Fibroblast of gingiva (primary cell): ENCODE results near the gene SHROOM3.
"Not testable (repeated sequence)": the region's sequence is repeated elsewhere in the genome, so short reads cannot be mapped to it uniquely, and the experiment has no call there.

Experiments
- DNase-seq: peaks from one replicate; pipeline ENCODE4 v3.0.0-alpha.2; 2011; ENCODE audit warnings: low read depth

The SHROOM3 gene

DNA sequence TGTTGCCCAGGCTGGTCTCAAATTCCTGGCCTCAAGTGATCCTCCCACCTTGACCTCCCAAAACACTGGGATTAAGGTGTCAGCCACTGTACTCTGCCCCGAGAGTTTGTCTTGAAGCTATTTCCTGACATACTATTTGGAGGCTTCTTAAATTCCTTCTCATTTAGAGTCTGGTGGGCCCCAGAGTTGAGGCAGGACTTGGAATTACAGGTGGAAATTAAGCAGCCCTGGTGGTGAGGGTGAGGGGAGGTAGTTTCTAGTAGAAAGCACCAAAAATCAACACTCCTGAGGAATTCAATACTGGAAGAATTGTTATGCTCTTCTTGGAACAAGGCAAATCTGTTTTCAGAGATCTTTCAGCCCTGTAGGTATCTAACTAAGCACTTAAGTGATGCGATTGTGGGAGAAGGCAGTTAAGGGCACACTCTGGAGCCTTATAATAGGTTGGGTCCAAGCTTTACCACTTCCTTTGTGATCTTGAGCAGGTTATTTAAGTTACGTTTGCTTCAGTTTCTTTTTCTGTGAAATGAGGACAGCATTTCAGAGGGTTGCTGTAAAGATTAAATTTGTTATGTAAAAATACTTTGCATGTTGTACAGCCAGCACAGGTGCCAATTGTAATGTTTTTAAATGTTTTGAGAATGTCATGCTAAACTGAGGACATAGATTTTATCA, 262.2 kb downstream of the SHROOM3 start:
- no peak for DNase-seq

DNA sequence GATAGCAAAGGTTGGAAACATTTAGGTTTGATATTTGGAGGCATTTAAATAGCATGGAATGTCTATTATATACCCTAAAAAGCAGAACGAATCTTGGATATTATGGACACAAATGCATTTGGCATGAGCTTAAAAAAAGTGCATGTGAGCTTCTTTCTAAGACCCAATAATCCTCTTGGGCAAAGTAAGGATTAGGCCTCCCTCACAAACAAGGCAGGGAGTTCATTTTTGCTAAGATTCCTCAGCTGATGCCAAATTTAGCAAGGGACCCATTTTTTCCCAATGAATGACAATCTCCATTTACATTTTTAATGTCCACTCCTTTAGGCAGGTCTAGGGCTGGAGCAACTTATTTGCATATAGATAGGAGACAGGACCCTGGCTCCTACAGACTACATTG, 263.1 kb downstream of the SHROOM3 start:
- DNase-seq: no peak

DNA sequence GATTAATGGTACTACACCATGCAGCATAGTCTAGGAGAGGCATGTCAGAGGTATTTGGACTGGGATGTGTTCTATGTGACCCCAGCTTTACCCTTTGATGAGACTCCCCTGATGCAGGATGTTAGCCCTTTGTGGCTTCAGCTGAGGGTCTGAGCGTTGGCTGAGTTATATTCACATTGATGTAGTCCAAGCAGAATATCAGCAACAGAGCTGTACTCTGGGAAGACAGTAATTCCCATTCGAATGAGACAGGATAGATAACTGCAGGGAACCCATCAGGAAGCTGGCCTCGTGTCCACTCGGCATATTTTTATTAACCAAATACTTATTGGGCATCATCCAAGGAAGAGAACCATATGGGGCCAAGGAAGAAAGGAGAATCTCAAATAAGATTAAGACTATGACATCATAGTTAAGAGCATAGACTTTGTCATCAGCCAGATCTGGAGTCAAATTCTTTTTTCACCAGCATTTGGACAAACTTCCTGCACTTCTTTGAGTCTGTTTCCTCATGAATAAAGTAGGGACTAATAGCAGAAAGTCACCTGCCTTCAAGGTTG, 264.8 kb downstream of the SHROOM3 start:
- no peak for DNase-seq

DNA sequence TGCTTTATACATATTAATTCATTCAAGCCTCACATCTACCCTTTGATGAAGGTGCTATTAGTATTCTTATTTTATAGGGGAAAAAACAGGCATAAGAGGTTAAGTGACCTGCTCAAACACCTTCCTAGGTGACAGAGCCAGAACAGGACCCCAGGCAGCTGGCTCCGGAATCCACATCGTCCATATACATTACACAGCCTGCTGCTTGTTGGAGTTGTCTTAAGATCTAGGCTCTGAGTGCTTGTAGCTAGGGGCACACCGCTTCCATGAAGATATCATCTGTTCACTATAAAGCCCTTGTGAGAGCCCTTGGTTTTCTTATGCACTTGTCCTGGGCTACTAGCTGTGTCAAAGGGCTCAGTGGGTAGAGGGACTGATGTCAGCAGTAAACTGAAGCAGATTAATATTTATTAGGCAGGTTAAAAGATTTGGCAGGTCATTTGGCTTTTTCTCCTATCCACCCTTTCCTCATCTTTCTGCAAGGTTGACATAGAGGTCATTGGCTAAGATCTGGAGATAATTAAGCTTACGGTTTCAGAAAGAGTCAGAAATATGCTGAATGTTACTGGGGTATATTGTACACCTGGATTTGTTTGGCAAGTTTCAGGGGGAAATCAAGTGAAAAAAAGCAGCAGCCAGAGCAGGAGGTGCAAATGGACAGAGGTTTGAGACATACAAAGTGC, 267.6 kb downstream of the SHROOM3 start:
- no peak for DNase-seq

DNA sequence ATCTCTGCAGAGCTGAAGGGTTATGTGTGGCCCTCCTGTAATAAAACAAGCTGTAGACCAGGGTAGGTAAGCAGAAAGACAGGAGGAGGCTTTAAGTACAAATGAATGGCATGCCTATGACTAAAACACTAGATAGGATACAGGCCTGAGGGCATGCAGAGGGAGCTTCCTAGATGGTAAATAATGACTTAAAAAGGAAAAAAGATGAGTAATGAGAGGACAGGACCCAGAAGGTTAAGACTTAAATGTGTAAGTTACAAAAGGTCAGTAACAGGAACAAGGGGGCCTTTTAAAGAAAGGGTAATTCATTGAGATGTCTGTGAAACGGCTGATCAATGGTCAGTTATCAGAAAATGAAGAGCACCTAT, 268.1 kb downstream of the SHROOM3 start:
- no peak for DNase-seq

DNA sequence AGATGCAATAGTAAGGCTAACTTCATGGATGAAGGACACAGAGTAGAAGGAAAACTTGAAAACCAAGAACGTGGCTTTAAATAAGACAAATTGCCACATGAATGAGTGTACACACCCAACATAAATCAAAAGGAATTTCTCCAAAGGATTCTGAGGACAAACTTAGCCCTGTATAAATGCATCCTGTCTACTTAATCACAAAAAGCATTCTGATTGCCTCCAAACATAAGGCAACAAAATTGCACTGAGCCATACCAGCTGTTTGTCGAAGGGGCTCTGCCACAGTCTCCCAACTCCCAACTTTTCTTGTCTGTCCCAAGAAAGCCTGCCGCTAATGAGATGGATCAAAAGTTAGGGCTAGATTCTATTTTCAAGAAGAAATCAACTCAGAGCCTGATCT, 268.6 kb downstream of the SHROOM3 start:
- DNase-seq: no peak

DNA sequence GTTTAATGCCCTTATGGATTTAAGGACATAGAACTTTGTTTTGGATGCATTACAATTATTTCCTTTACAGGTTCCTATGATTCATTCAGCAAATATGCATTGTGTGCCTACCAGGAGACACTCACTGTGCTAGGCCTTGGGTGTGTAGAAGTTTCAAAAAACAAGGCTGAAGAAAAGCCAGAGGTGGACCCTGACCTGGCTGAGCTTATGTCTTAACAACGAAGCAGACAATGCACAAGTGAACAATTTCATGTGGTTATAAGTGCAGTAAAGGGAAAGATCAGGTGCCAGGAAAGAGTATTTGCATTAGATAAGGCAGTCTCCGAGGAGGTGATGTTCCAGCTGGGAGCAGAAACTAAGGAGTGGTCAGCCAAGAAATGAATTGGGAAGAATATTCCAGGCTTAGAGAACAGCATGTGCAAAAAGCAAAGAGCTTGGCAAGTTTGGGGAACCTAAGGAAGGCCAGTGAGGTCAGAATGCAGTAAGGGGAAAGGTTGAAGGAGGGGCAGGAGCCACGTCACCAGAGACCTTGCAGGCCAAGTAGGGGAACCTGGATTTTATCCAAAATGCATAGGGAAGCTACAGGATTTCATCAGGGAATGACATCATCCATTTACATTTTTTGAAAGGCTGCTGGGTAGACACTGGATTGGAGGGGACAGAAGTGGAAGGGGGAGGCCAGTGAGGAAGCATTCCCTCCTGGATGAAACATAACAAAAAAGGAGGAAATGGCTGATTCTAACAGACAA, 269.3 kb downstream of the SHROOM3 start:
- peak; percentile 38 for DNase-seq

DNA sequence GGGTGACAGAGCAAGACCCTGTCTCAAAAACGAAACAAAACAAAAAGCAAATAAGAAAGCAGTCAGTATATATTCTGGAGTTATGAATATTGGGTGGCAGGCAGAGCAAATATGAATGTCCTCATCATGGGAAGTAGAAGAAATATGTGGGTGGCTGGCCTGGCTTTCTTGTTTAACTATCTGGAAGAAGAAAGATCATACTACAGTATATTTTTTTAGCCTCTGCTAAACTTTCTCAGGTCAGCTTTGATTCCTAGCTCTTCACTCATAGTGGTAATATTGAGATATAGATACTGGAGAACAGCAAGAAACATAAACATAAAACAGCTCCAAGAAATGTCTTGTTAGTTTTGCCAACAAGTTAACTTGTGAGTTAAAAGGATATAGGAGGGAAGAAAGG, 270.4 kb downstream of the SHROOM3 start:
- no peak for DNase-seq

DNA sequence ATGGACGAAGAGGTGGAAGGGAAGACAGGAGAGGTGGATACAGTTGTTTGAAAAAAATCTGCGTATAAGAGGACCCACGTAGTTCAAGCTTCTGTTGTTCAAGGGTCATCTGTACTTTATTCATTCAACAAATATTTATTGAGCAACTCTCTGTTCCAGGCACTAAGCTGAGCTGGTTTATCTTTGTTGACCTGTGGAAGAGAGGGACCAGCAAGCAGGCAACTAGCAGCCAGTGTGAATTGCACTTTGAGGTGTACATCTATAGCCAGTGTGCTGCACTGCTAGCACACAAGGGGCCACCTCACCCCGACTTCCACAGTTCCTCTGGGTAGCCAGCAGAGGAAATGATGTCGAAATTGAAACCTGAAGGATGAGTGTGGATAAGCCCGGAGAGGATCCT, 271.6 kb downstream of the SHROOM3 start:
- DNase-seq: no peak

DNA sequence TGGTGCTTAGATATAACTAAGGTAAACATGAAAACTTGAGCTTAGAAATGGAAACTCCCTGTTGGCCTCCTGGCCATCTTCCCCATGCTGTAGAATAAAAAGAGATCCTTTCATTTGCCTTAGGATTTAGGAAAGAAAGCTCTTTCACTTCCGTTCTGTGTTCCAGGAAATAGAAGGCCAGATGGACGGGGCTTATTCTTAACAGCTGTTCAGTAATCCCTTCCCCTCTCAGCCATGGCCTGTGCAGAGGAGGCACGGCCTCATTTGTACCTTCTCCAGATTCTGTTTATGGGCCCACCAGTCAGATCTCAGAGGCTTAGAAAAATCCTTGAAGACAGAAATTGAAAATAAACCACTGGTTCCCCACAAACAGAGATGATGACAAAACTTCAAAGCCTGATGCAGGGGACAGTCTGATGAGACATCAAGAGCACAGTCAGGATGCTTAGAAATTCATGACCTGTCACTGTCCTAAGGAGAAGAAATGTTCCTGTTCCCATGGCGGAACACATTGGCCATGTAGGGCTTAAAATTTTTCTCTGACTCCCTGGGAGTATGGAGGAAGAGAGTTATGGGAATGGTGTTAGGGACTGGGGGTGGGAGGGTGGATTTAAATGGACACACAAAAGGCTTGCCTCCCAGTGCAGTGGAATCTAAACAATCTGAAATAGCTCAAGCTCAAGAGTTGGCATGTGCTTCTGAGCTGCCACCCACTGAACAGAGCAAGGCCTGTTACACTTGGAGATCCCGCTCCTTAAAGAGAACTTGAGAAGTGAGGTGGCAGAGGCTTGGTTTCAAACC, 274.1 kb downstream of the SHROOM3 start:
- DNase-seq: peak; percentile 46

DNA sequence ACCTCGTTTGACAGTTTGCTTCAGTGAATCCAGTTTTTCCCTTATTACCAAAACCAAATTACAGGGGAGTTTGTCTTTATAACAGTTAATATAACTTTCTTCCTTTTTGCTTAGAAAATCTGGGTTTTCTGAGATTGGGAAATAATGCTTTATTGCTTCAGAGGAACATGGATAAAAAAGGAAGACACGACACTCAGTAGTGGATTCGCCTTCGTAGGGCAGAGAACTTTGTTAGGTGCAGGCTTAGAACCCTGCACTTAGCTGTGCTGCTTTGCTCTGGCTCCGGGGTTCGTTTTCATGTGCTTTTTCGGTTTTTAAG, 274.7 kb downstream of the SHROOM3 start:
- no peak for DNase-seq

DNA sequence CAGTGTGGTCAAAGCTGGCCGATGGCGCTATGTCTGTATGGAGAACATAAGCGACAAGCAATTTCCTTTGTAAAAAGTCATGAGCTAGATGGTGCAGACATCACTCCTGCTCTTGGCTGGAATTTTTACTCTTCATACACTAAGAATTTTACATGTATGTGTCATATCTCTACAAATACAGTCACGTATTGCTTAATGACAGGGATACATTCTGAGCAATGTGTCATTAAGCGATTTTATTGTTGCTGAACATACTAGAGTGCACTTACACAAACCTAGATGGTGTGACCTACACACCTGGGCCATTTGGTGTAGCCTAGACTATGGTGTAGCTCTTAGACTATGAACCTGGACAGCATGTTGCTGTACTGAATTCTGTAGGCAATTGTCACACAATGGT, 277.5 kb downstream of the SHROOM3 start:
- no peak for DNase-seq

DNA sequence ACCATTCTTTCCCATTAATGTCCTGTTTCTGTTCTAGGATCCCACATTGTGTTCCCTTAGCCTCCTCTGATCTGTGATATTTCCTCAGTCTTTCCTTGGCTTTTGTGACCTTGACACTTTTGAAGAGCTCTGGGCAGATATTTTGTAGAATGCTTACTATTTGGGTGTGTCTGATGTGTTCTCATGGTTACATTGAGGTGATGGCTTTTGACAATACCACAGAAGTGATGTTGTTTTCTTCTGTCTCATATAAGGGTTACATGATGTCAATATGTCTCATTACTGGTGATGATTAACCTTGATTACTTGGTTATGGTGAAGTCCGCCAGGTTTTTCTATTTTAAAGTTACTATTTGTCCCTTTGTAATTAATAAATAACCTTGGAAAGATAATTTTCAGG, 279.2 kb downstream of the SHROOM3 start:
- DNase-seq: no peak

DNA sequence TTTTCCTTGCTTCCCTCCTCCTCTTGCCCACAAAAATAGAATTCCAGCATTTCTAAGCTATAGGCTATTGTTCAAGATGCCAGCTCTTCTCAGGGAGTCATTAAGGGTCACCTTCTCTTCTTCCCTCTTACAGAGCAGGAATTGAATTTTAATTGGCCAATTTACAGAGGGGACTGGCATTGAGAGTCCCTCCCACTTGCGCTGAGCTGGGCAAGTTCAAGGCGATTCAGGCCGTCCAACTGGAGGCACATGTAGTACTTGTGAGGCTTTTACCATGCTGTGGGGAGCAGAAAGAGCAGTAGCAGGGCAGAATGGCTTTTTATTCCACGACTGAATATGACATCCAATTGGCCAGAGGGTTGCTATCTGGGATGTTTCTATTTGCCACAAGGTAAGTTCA, 281.0 kb downstream of the SHROOM3 start:
- DNase-seq: no peak

DNA sequence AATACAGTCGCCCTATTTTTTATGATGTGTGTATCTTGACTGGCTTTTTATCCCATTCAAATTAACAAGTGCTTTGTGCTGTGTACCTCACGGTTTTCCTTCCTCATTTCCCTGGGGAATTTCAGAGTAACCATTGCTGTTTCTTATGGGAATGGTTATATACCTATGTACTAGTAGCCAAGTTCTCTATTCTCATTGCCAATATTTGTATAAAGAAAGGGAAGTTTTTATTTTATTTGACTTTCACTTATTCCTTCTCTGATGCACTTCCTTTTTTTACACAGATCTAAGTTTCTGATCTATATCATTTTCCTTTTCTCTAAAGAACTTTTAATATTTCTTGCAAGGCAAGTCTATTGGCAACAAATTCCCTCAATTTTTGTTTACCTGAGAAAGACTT, 281.6 kb downstream of the SHROOM3 start:
- no peak for DNase-seq

DNA sequence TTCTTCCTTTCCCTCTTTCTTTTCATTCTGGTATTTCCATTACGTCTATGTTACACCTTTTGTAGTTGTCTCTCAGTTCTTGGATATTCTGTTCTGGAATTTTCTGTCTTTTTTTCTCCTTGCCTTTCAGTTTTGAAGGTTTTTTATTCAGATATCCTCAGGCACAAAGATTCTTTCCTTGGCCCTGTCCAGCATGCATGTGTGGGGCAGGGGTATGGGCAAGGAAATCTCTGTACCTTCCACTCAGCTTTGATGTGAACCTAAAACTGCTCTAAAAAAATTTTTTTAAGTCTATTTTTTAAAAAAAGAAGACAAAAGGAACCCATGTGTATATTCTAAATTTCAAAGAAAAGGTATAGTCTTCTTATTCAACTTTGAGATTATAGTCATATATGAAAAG, 282.4 kb downstream of the SHROOM3 start:
- DNase-seq: no peak

DNA sequence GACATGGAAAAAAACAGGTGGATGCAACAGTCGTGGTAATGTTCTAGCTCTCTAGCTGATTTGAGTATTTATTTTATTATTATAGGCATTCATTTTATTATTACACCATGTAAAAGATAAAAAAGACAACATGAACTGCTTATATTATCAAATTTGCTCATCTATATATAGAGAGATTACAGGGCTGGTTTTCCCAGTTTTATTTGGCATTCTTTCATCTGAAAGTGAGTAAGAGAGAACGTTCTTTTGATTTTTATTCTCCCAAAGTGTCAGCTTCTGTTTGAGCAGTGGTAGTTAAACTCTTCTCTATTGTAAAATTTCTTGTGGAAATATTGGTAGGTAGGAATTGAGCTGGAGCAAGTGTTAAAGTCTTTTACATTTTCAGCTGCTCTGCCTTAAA, 283.0 kb downstream of the SHROOM3 start:
- DNase-seq: no peak

DNA sequence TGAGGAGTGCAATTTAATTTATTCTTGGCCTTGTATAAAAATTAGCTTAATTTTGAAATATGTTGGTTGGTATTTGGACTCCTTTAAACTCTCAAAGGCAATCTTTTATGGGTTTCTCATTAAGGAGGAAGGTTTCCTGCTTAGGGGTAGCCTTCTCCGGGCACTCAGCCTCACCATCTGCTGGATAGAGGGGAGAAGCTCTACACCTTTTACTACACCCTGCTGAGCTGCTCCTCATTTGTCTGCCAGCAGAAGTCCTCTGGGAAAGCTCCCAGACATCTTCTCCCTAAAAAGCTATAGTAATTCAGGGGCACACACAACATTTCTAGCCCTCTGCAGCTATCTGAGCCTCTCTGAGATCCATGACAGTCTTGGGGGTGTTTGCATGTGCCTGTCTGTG, 283.8 kb downstream of the SHROOM3 start:
- DNase-seq: no peak

DNA sequence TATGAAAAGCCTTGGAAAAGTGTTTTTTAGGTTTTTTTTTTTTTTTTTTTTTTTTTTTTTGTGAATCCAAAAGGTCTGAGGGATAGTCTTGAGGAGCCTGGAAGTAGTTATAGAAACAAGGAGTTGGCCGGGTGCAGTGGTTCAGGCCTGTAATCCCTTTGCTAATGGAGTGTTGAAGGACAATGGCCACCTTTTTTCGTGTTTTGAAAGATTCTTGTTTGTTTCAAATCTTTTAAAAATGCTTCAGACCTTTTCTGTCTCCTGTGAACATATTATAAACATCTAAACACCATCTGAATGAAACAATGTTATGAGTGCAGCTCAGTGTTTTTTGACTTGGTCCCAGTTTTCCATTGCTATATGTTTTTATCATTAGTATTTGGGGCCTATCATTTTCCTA, 285.1 kb downstream of the SHROOM3 start:
- DNase-seq: no peak

DNA sequence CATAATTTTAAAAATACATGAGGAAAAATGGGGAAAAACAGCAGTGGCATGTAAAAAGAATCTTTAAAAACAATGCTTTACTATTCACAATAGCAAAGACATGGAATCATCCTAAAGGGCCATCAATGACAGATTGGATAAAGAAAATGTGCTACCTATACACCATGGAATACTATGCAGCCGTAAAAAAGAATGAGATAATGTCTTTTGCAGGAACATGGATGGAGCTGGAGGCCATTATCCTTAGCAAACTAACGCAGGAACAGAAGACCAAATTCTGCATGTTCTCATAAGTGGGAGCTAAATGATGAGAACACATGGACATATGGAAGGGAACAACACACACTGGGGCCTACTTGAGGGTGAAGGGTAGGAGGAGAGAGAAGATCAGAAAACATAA, 287.1 kb downstream of the SHROOM3 start:
- DNase-seq: not testable (repeated sequence)

DNA sequence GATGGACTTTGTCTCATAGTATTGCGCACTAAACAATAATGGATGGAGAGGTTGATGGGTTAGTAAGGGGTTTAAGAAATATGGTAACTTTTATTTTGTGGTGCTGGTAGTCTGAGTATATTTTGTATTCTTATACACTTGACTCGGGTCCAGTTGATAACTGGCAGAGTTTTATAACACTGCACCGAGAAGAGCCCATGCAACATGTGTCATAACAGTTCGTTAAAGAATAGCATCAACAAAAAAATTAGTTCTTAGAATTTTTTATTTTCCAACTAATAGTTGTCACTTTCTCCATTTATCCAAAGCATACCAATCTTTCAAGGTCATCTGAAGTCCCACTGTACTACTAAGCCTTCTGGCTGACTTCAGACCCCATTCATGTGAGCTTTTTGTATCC, 287.8 kb downstream of the SHROOM3 start:
- no peak for DNase-seq

DNA sequence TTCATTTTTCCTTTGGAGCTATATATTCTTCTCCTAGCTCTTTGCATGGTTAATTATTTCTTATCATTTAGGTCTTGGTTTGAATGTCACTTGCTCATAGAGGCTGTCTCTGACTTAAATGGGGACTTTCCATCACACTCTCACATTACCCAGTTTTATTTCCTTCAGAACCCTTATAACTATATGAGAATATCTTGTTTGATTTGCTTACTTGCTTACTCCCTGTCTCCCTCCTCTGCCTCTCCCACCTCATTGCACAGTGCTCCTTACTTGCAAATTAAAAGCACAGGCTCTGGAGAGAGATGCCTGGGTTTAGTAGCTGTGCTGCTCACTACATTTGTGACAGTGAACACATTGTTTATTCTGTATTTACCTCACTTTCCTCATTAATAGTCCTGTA, 288.3 kb downstream of the SHROOM3 start:
- peak; percentile 23 for DNase-seq
